Neural cell (in vitro differentiated cells): ENCODE data around the gene ANTXR2. TPM values are rescaled to one million over a fixed set of nuclear protein-coding genes. Genes with fewer than 3 reads are reported as not detected.

ENCODE experiments used
- H2AFZ ChIP-seq: fragments of 200-600, 300-800 bp; sonication (generic), shearing (Covaris generic); 2 replicates; pipeline ENCODE4 v1.6.0; 2014; ENCODE audit warnings: low read depth, mild to moderate bottlenecking, antibody characterized with exemption, low read length, moderate library complexity
- H3F3A ChIP-seq: fragments of 200-600 bp; shearing (Covaris generic); 2 replicates; pipeline ENCODE4 v1.6.1; 2016; ENCODE audit warnings: mild to moderate bottlenecking, moderate library complexity, mixed read lengths, antibody characterized with exemption, low read length; ENCODE audit not compliant: insufficient read depth, poor library complexity, severe bottlenecking
- H3K27ac ChIP-seq: fragments of 200-600, 300-800 bp; sonication (generic), shearing (Covaris generic); 2 replicates; pipeline ENCODE4 v1.5.1; 2014; ENCODE audit warnings: mild to moderate bottlenecking, low read length, moderate library complexity
- H3K27me3 ChIP-seq: fragments of 300-800, 200-600 bp; sonication (generic), shearing (Covaris generic); 2 replicates; pipeline ENCODE4 v1.6.0; 2014; ENCODE audit warnings: mild to moderate bottlenecking, low read depth, low read length, moderate library complexity; ENCODE audit not compliant: insufficient read depth
- H3K36me3 ChIP-seq: fragments of 300-800, 200-600 bp; sonication (generic), shearing (Covaris generic); 2 replicates; pipeline ENCODE4 v1.5.1; 2014; ENCODE audit warnings: mild to moderate bottlenecking, antibody characterized with exemption, low read length, moderate library complexity; ENCODE audit not compliant: insufficient read depth
- H3K4me2 ChIP-seq: fragments of 300-800, 200-600 bp; sonication (generic), shearing (Covaris generic); 2 replicates; pipeline ENCODE4 v1.6.0; 2014; ENCODE audit warnings: mild to moderate bottlenecking, low read length
- H3K4me3 ChIP-seq: fragments of 300-800, 200-600 bp; sonication (generic), shearing (Covaris generic); 2 replicates; pipeline ENCODE4 v1.5.1; 2014; ENCODE audit warnings: mild to moderate bottlenecking, low read length, moderate library complexity
- H3K79me2 ChIP-seq: fragments of 200-600 bp; shearing (Covaris generic); replicated peaks from 2 replicates; pipeline ENCODE4 v1.6.0; 2014; ENCODE audit warnings: mild to moderate bottlenecking, low read length, moderate library complexity; ENCODE audit not compliant: insufficient read depth
- H3K9ac ChIP-seq: fragments of 300-800, 200-600 bp; sonication (generic), shearing (Covaris generic); 2 replicates; pipeline ENCODE4 v1.6.1; 2016; ENCODE audit warnings: mild to moderate bottlenecking, low read length, mixed read lengths
- H3K9me2 ChIP-seq: fragments of 200-600 bp; shearing (Covaris generic); 2 replicates; pipeline ENCODE4 v1.6.1; 2016; ENCODE audit warnings: mild to moderate bottlenecking, low read length, mixed read lengths; ENCODE audit not compliant: insufficient read depth
- H3K9me3 ChIP-seq: fragments of 200-600, 300-800 bp; sonication (generic), shearing (Covaris generic); 2 replicates; pipeline ENCODE4 v1.6.1; 2016; ENCODE audit warnings: mild to moderate bottlenecking, mixed run types, low read length, moderate library complexity, mixed read lengths
- H4K20me1 ChIP-seq: fragments of 200-600 bp; shearing (Covaris generic); 2 replicates; pipeline ENCODE4 v1.6.1; 2016; ENCODE audit warnings: mild to moderate bottlenecking, mixed run types; ENCODE audit not compliant: insufficient read depth
- CTCF ChIP-seq: fragments of 450-650 bp; IDR thresholded peaks from 2 replicates; pipeline ENCODE4 v1.5.1; 2014; ENCODE audit warnings: antibody characterized with exemption, mild to moderate bottlenecking, moderate library complexity; ENCODE audit not compliant: poor library complexity, severe bottlenecking
- EP300 ChIP-seq: fragments of 450-650 bp; conservative IDR thresholded peaks from 2 replicates; pipeline ENCODE4 v1.6.1; 2014; ENCODE audit warnings: antibody characterized with exemption, mild to moderate bottlenecking, moderate library complexity; ENCODE audit not compliant: poor library complexity, severe bottlenecking
- EZH2 ChIP-seq: fragments of 200-600, 300-800 bp; shearing (Covaris generic), sonication (generic); IDR thresholded peaks from 2 replicates; pipeline ENCODE4 v1.6.1; 2014; ENCODE audit warnings: antibody characterized with exemption, low read length, borderline replicate concordance, mild to moderate bottlenecking; ENCODE audit not compliant: insufficient read depth, poor library complexity, severe bottlenecking
- MXI1 ChIP-seq: fragments of 450-650 bp; conservative IDR thresholded peaks from 2 replicates; pipeline ENCODE4 v1.6.1; 2014; ENCODE audit warnings: antibody characterized with exemption, mild to moderate bottlenecking; ENCODE audit not compliant: poor library complexity, severe bottlenecking
- POLR2AphosphoS5 ChIP-seq: IDR thresholded peaks from 2 replicates; pipeline ENCODE4 v1.6.1; 2012
- RAD21 ChIP-seq: fragments of 450-650 bp; conservative IDR thresholded peaks from 2 replicates; pipeline ENCODE4 v1.6.1; 2014; ENCODE audit warnings: antibody characterized with exemption, mild to moderate bottlenecking, moderate library complexity
- REST ChIP-seq: IDR thresholded peaks from 2 replicates; pipeline ENCODE4 v1.6.1; 2012; ENCODE audit warnings: borderline replicate concordance
- SMC3 ChIP-seq: fragments of 450-650 bp; conservative IDR thresholded peaks from 2 replicates; pipeline ENCODE4 v1.6.1; 2014; ENCODE audit warnings: antibody characterized with exemption, mild to moderate bottlenecking, moderate library complexity; ENCODE audit not compliant: poor library complexity
- TAF1 ChIP-seq: IDR thresholded peaks from 2 replicates; pipeline ENCODE4 v1.6.1; 2012; ENCODE audit warnings: low read depth
- polyA plus RNA-seq: library from polyadenylated mRNA; depleted of rRNA; stranded (reverse); fragments of >200 nt; gene quantifications from 2 replicates; pipeline ENCODE4 v1.2.3, GENCODE V29; 2014

ANTXR2 gene
- polyA plus RNA-seq, 1 donor from 2014 or later: 31.7 TPM

GRCh38 chr4:80088471-80088870 is 15.4 kb upstream of the ANTXR2 start:
- Histone ChIP-seq H3K79me2 (no peaks in the 10 kb centered on the region), H2AFZ (no peak overlapping the region), H3F3A (no peaks in the 10 kb centered on the region), H3K4me2 (no peak overlapping the region), H3K27me3 (no peaks in the 10 kb centered on the region), H3K9ac (no peak overlapping the region), H3K27ac (no peak overlapping the region), H3K9me2 (no peaks in the 10 kb centered on the region), H4K20me1 (no peaks in the 10 kb centered on the region), H3K4me3 (no peak overlapping the region), H3K36me3 (no peaks in the 10 kb centered on the region), H3K9me3 (no peaks in the 10 kb centered on the region)
- TF ChIP-seq SMC3 (no peak), EP300 (no peak), EZH2 (no peak), POLR2AphosphoS5 (no peak), CTCF (no peak), MXI1 (no peak), TAF1 (no peak), RAD21 (no peak), REST (no peak)

- Histone ChIP-seq H2AFZ (no peak overlapping the region), H3K36me3 (no peaks in the 10 kb centered on the region)
Observed at GRCh38 chr4:80086296-80086695, 13.3 kb upstream of the ANTXR2 start.

More at GRCh38 chr4:80086296-80086695, 13.3 kb upstream of the ANTXR2 start:
- no peaks in the 10 kb centered on the region for H3K9me2 ChIP-seq
- TF ChIP-seq TAF1 (no peak), EP300 (no peak), SMC3 (no peak), RAD21 (no peak), POLR2AphosphoS5 (no peak), REST (no peak), CTCF (no peak), MXI1 (no peak), EZH2 (no peak)
- no peaks in the 10 kb centered on the region for H3K27me3 ChIP-seq
- no peaks in the 10 kb centered on the region for H3K9me3 ChIP-seq
- no peak overlapping the region for H3K9ac ChIP-seq
- H4K20me1 ChIP-seq: no peaks in the 10 kb centered on the region
- H3F3A ChIP-seq: no peaks in the 10 kb centered on the region
- no peak overlapping the region for H3K27ac ChIP-seq
- no peak overlapping the region for H3K4me3 ChIP-seq
- no peaks in the 10 kb centered on the region for H3K79me2 ChIP-seq
- H3K4me2 ChIP-seq: no peak overlapping the region
